H9 (cell line): Measurements from ENCODE around the gene BORA. TPM values are rescaled to one million over a fixed set of nuclear protein-coding genes. Genes with fewer than 3 reads are reported as not detected.
A peak's percentile ranks its signal among the peaks of the same experiment; 100 is the strongest.
"Not testable (repeated sequence)": the region's sequence is repeated elsewhere in the genome, so short reads cannot be mapped to it uniquely, and the experiment has no call there.

Source experiments
- DNase-seq: peaks from one replicate; pipeline ENCODE4 v3.0.0-alpha.2; 2017
- H2AFZ ChIP-seq: one replicate; pipeline ENCODE4 v1.6.1; 2013; ENCODE audit warnings: mild to moderate bottlenecking, low read length, control low read depth, moderate library complexity
- H2AK5ac ChIP-seq: 2 replicates; pipeline ENCODE4 v1.6.1; 2013; ENCODE audit warnings: low read length, control low read depth, mixed read lengths; ENCODE audit not compliant: insufficient read length
- H2BK120ac ChIP-seq: one replicate; pipeline ENCODE4 v1.6.1; 2013; ENCODE audit warnings: low read depth, mild to moderate bottlenecking, low read length, control low read depth, inconsistent platforms; ENCODE audit not compliant: poor library complexity, severe bottlenecking
- H2BK12ac ChIP-seq: 2 replicates; pipeline ENCODE4 v1.6.1; 2013; ENCODE audit warnings: low read length, control low read depth, mixed read lengths, low read depth; ENCODE audit not compliant: insufficient read length
- H2BK15ac ChIP-seq: 2 replicates; pipeline ENCODE4 v1.6.1; 2013; ENCODE audit warnings: low read depth, low read length, control low read depth
- H2BK20ac ChIP-seq: one replicate; pipeline ENCODE4 v1.6.1; 2013; ENCODE audit warnings: low read depth, mild to moderate bottlenecking, low read length, control low read depth, inconsistent platforms; ENCODE audit not compliant: poor library complexity, severe bottlenecking
- H2BK5ac ChIP-seq: 2 replicates; pipeline ENCODE4 v1.6.1; 2013; ENCODE audit warnings: low read length, control low read depth, mixed read lengths; ENCODE audit not compliant: insufficient read length
- H3K14ac ChIP-seq: 2 replicates; pipeline ENCODE4 v1.6.1; 2013; ENCODE audit warnings: low read length, control low read depth; ENCODE audit not compliant: insufficient read depth
- H3K18ac ChIP-seq: 2 replicates; pipeline ENCODE4 v1.6.1; 2013; ENCODE audit warnings: low read depth, mild to moderate bottlenecking, mixed read lengths, low read length, control low read depth; ENCODE audit not compliant: insufficient read length
- H3K23ac ChIP-seq: 2 replicates; pipeline ENCODE4 v1.6.1; 2013; ENCODE audit warnings: low read length, control low read depth, mixed read lengths, low read depth; ENCODE audit not compliant: insufficient read length
- H3K23me2 ChIP-seq: 2 replicates; pipeline ENCODE4 v1.6.1; 2013; ENCODE audit warnings: low read depth, mild to moderate bottlenecking, mixed read lengths, low read length, control low read depth; ENCODE audit not compliant: insufficient read length, poor library complexity, severe bottlenecking
- H3K27ac ChIP-seq: 2 replicates; pipeline ENCODE4 v1.5.1; 2013; ENCODE audit warnings: low read length, control low read depth, mixed read lengths, low read depth; ENCODE audit not compliant: insufficient read length
- H3K27me3 ChIP-seq: 2 replicates; pipeline ENCODE4 v1.6.1; 2013; ENCODE audit warnings: low read length, control low read depth, inconsistent platforms; ENCODE audit not compliant: insufficient read depth
- H3K4ac ChIP-seq: 2 replicates; pipeline ENCODE4 v1.6.1; 2013; ENCODE audit warnings: low read depth, mild to moderate bottlenecking, control low read depth, inconsistent platforms, low read length, moderate library complexity
- H3K4me1 ChIP-seq: 2 replicates; pipeline ENCODE4 v1.6.1; 2013; ENCODE audit warnings: low read length, control low read depth, inconsistent platforms; ENCODE audit not compliant: insufficient read depth
- H3K4me2 ChIP-seq: 2 replicates; pipeline ENCODE4 v1.6.1; 2013; ENCODE audit warnings: low read length, control low read depth, mixed read lengths; ENCODE audit not compliant: insufficient read length, insufficient read depth
- H3K56ac ChIP-seq: 2 replicates; pipeline ENCODE4 v1.6.1; 2013; ENCODE audit warnings: low read depth, mild to moderate bottlenecking, mixed read lengths, low read length, control low read depth; ENCODE audit not compliant: insufficient read length
- H3K79me1 ChIP-seq: 2 replicates; pipeline ENCODE4 v1.6.1; 2013; ENCODE audit warnings: low read depth, mild to moderate bottlenecking, moderate library complexity, low read length, control low read depth, inconsistent platforms; ENCODE audit not compliant: insufficient read depth, poor library complexity, severe bottlenecking
- H3K79me2 ChIP-seq: 2 replicates; pipeline ENCODE4 v1.6.1; 2013; ENCODE audit warnings: low read length, control low read depth, inconsistent platforms; ENCODE audit not compliant: insufficient read depth
- H3K9ac ChIP-seq: 2 replicates; pipeline ENCODE4 v1.6.1; 2013; ENCODE audit warnings: low read length, control low read depth, mixed read lengths; ENCODE audit not compliant: insufficient read length; ENCODE audit errors: extremely low read depth
- H3K9me3 ChIP-seq: one replicate; pipeline ENCODE4 v1.6.1; 2013; ENCODE audit warnings: low read depth, low read length, inconsistent platforms; ENCODE audit not compliant: control insufficient read depth
- H3T11ph ChIP-seq: one replicate; pipeline ENCODE4 v1.6.1; 2013; ENCODE audit warnings: mild to moderate bottlenecking, low read length, control low read depth, inconsistent platforms
- H4K20me1 ChIP-seq: one replicate; pipeline ENCODE4 v1.6.1; 2013; ENCODE audit not compliant: control insufficient read depth, insufficient read length, insufficient read depth
- H4K5ac ChIP-seq: 2 replicates; pipeline ENCODE4 v1.6.1; 2013; ENCODE audit warnings: low read depth, mild to moderate bottlenecking, mixed read lengths, low read length, control low read depth; ENCODE audit not compliant: insufficient read length
- H4K8ac ChIP-seq: replicated peaks from 2 replicates; pipeline ENCODE4 v1.6.1; 2013; ENCODE audit warnings: low read length, control low read depth, mixed read lengths, low read depth; ENCODE audit not compliant: insufficient read length
- H4K91ac ChIP-seq: 2 replicates; pipeline ENCODE4 v1.6.1; 2013; ENCODE audit warnings: low read depth, mild to moderate bottlenecking, moderate library complexity, mixed read lengths, low read length, control low read depth; ENCODE audit not compliant: insufficient read length
- H3K27ac Mint-ChIP-seq, 3 experiments: 2 replicates in 2 of 3; 3 replicates in 1 of 3; pipeline ENCODE4 v1.8.0; 2020 to 2021; ENCODE audit warnings: mixed read lengths in 3 of 3, mild to moderate bottlenecking in 1 of 3, moderate library complexity in 1 of 3
- H3K27me3 Mint-ChIP-seq: 2 replicates; pipeline ENCODE4 v1.8.0; 2021; ENCODE audit warnings: low read depth, mild to moderate bottlenecking, moderate library complexity, mixed read lengths
- H3K36me3 Mint-ChIP-seq, 3 experiments: 2 replicates in 2 of 3; 3 replicates in 1 of 3; pipeline ENCODE4 v1.8.0; 2020 to 2021; ENCODE audit warnings: low read depth in 3 of 3, mixed read lengths in 3 of 3; ENCODE audit not compliant: insufficient read depth in 1 of 3
- H3K4me1 Mint-ChIP-seq, 2 experiments: 2 replicates each; pipeline ENCODE4 v1.8.0; 2020; ENCODE audit warnings: mixed read lengths in 2 of 2
- H3K4me3 Mint-ChIP-seq, 2 experiments: 2 replicates in 1 of 2; 3 replicates in 1 of 2; pipeline ENCODE4 v1.8.0; 2020 to 2021; ENCODE audit warnings: mild to moderate bottlenecking in 2 of 2, mixed read lengths in 2 of 2, moderate library complexity in 1 of 2
- H3K9me3 Mint-ChIP-seq, 2 experiments: 2 replicates in 1 of 2; 3 replicates in 1 of 2; pipeline ENCODE4 v1.8.0; 2020; ENCODE audit warnings: mild to moderate bottlenecking in 2 of 2, mixed read lengths in 2 of 2, moderate library complexity in 1 of 2
- CTCF ChIP-seq: fragments of 200-600 bp; sonication (generic); conservative IDR thresholded peaks from 3 replicates; pipeline ENCODE4 v1.8.0; 2021; ENCODE audit warnings: antibody characterized with exemption, mild to moderate bottlenecking
- WGBS: extraction: QIAGEN DNeasy Blood & Tissue Kit; methylation state at CpG from one replicate; pipeline ENCODE4 v1.1.7; 2013; ENCODE audit warnings: missing lambda C conversion rate, low lambda C conversion rate, mixed read lengths; ENCODE audit not compliant: insufficient read length; ENCODE audit errors: extremely low coverage; 5-methylcytosine and 5-hydroxymethylcytosine counted together
- total RNA-seq: library from RNA; stranded (reverse); gene quantifications from 2 replicates; pipeline ENCODE4 v1.2.1, GENCODE V29; 2021

The BORA gene
- total RNA-seq, 1 experiment from 2014 or later: 16.5 TPM

GRCh38 chr13:72716776-72717175, 10.9 kb upstream of the BORA start:
- Histone ChIP-seq H3T11ph (no peak overlapping the region), H2BK20ac (no peak overlapping the region), H4K91ac (no peak overlapping the region), H2BK15ac (no peak overlapping the region), H3K4ac (no peak overlapping the region), H4K8ac (no peak overlapping the region), H3K23ac (no peak overlapping the region), H3K56ac (no peak overlapping the region), H3K27ac (no peak overlapping the region), H3K79me2 (peaks cover 6% of the 10 kb centered on the region; the same call in 1 of the 2 replicates), H2BK120ac (no peak overlapping the region), H3K14ac (no peak overlapping the region), H3K4me1 (no peaks in the 10 kb centered on the region), H3K4me2 (no peak overlapping the region), H3K23me2 (no peaks in the 10 kb centered on the region), H2AFZ (no peak overlapping the region), H3K27me3 (no peaks in the 10 kb centered on the region), H2BK5ac (no peak overlapping the region), H2BK12ac (no peak overlapping the region), H4K20me1 (no peaks in the 10 kb centered on the region), H3K18ac (no peak overlapping the region), H4K5ac (no peak overlapping the region), H2AK5ac (no peak overlapping the region), H3K9ac (no peak overlapping the region), H3K9me3 (no peaks in the 10 kb centered on the region), H3K79me1 (peaks cover 16% of the 10 kb centered on the region)
- Mint-ChIP-seq H3K27ac (no peak overlapping the region), H3K36me3 (peaks cover 53 to 73% (median 59%) of the 10 kb centered on the region in 3 experiments), H3K27me3 (no peaks in the 10 kb centered on the region), H3K4me3 (no peak overlapping the region), H3K4me1 (peaks cover 0 to 3% of the 10 kb centered on the region in 2 experiments; a peak in 1 of 4 replicates), H3K9me3 (peaks cover 12 to 21% of the 10 kb centered on the region in 2 experiments; a peak in 4 of 5 replicates)
- no peak for TF ChIP-seq CTCF
- no CpG with 5 or more reads among the region's 3 CpGs for WGBS
- DNase-seq: no peak

DNA sequence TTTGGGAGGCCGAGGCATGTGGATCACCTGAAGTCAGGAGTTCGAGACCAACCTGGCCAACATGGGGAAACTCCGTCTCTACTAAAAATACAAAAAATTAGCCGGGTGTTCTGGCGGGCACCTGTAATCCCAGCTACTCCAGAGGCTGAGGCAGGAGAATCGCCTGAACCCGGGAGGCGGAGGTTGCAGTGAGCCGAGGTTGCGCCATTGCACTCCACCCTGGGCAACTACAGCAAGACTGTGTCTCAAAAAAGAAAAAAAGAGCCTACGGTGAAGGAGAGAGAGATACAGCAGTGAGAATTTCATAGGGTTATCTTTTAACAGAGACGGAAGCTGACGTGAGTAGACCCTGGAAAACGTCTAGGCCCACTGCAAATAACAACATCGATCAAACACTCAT, 1.5 kb upstream of the BORA start:
- H3K23me2 ChIP-seq: peaks cover 10% of the 10 kb centered on the region
- no CpG with 5 or more reads among the region's 15 CpGs for WGBS
- not testable (repeated sequence) for H2BK12ac ChIP-seq, H3K4ac ChIP-seq, H3T11ph ChIP-seq, H2BK15ac ChIP-seq, H4K20me1 ChIP-seq, H3K27me3 Mint-ChIP-seq, H3K4me1 ChIP-seq, H4K8ac ChIP-seq, H4K5ac ChIP-seq, H3K27ac Mint-ChIP-seq, H3K27me3 ChIP-seq, H3K9me3 Mint-ChIP-seq, H2AFZ ChIP-seq, H2AK5ac ChIP-seq, H3K9ac ChIP-seq, H2BK5ac ChIP-seq, H2BK120ac ChIP-seq, H3K9me3 ChIP-seq, DNase-seq, H3K23ac ChIP-seq, H3K27ac ChIP-seq, H4K91ac ChIP-seq, H2BK20ac ChIP-seq, H3K14ac ChIP-seq, H3K79me1 ChIP-seq, H3K56ac ChIP-seq, H3K18ac ChIP-seq
- Mint-ChIP-seq H3K36me3 (peaks cover 11 to 19% (median 15%) of the 10 kb centered on the region in 3 experiments; a peak in 6 of 7 replicates), H3K4me3 (peak overlapping the region; percentile 90 to 96), H3K4me1 (peaks cover 17 to 23% of the 10 kb centered on the region in 2 experiments)
- H3K4me2 ChIP-seq: peak overlapping the region; percentile 94
- H3K79me2 ChIP-seq: peaks cover 20% of the 10 kb centered on the region; the same call in 1 of the 2 replicates
